GM23338 (cell line): ENCODE measurements around the gene ZNF552. TPM values are rescaled to one million over a fixed set of nuclear protein-coding genes. Genes with fewer than 3 reads are reported as not detected.
"Not testable (repeated sequence)": the region's sequence is repeated elsewhere in the genome, so short reads cannot be mapped to it uniquely, and the experiment has no call there.

Experiments
- ATAC-seq: fragments of 200-7000 bp; cut with Tn5 transposase; 3 replicates; pipeline ENCODE4 v1.9.1; 2020
- DNase-seq: peaks from one replicate; pipeline ENCODE4 v3.0.0-alpha.2; 2015; ENCODE audit warnings: low spot score
- H2AFZ ChIP-seq: fragments of 200-600 bp; sonication (generic); 2 replicates; pipeline ENCODE4 v1.8.0; 2016; ENCODE audit warnings: antibody characterized with exemption, mild to moderate bottlenecking, moderate library complexity
- H3F3A ChIP-seq: fragments of 200-600 bp; sonication (generic); replicated peaks from 2 replicates; pipeline ENCODE4 v1.8.0; 2017; ENCODE audit warnings: antibody characterized with exemption, mixed run types, low read depth
- H3K27ac ChIP-seq: fragments of 200-600 bp; sonication (generic); 2 replicates; pipeline ENCODE4 v1.6.1; 2016; ENCODE audit warnings: low read depth
- H3K27me3 ChIP-seq: fragments of 200-600 bp; sonication (generic); 2 replicates; pipeline ENCODE4 v1.8.0; 2016; ENCODE audit warnings: mild to moderate bottlenecking, mixed run types, moderate library complexity; ENCODE audit not compliant: insufficient read depth
- H3K36me3 ChIP-seq: fragments of 200-600 bp; sonication (generic); 2 replicates; pipeline ENCODE4 v1.8.0; 2016; ENCODE audit warnings: mild to moderate bottlenecking; ENCODE audit not compliant: insufficient read depth
- H3K4me1 ChIP-seq: fragments of 200-600 bp; sonication (generic); 2 replicates; pipeline ENCODE4 v1.8.0; 2016; ENCODE audit warnings: mild to moderate bottlenecking, moderate library complexity; ENCODE audit not compliant: insufficient read depth
- H3K4me2 ChIP-seq: fragments of 200-600 bp; sonication (generic); 2 replicates; pipeline ENCODE4 v1.7.1; 2017; ENCODE audit warnings: mixed run types
- H3K4me3 ChIP-seq: fragments of 200-600 bp; sonication (generic); 2 replicates; pipeline ENCODE4 v1.6.1; 2016; ENCODE audit warnings: mixed run types
- H3K79me2 ChIP-seq: fragments of 200-600 bp; sonication (generic); replicated peaks from 2 replicates; pipeline ENCODE4 v1.8.0; 2017; ENCODE audit warnings: mild to moderate bottlenecking; ENCODE audit not compliant: insufficient read depth
- H3K9me2 ChIP-seq: fragments of 200-600 bp; sonication (generic); 2 replicates; pipeline ENCODE4 v1.8.0; 2017; ENCODE audit not compliant: insufficient read depth
- H4K20me1 ChIP-seq: fragments of 200-600 bp; sonication (generic); replicated peaks from 2 replicates; pipeline ENCODE4 v1.8.0; 2017; ENCODE audit warnings: mild to moderate bottlenecking; ENCODE audit not compliant: insufficient read depth
- H3K27ac Mint-ChIP-seq: 2 replicates; pipeline ENCODE4 v1.8.0; 2020; ENCODE audit warnings: inconsistent platforms, mild to moderate bottlenecking, moderate library complexity, mixed read lengths
- H3K27me3 Mint-ChIP-seq: 3 replicates; pipeline ENCODE4 v1.8.0; 2022; ENCODE audit warnings: low read depth, mild to moderate bottlenecking, moderate library complexity, mixed read lengths, inconsistent platforms; ENCODE audit not compliant: insufficient read depth, poor library complexity
- H3K36me3 Mint-ChIP-seq: 3 replicates; pipeline ENCODE4 v1.8.0; 2021; ENCODE audit warnings: low read depth, mild to moderate bottlenecking, inconsistent platforms, moderate library complexity, mixed read lengths
- H3K4me1 Mint-ChIP-seq: 3 replicates; pipeline ENCODE4 v1.8.0; 2020; ENCODE audit warnings: mild to moderate bottlenecking, inconsistent platforms, mixed read lengths
- H3K4me3 Mint-ChIP-seq: 3 replicates; pipeline ENCODE4 v1.8.0; 2021; ENCODE audit warnings: moderate library complexity, mild to moderate bottlenecking, inconsistent platforms, mixed read lengths
- H3K9me3 Mint-ChIP-seq: 3 replicates; pipeline ENCODE4 v1.8.0; 2020; ENCODE audit warnings: moderate library complexity, mild to moderate bottlenecking, inconsistent platforms, mixed read lengths
- CREB1 ChIP-seq: fragments of 250-450 bp; sonication (Bioruptor Pico); IDR thresholded peaks from 2 replicates; pipeline ENCODE4 v1.5.0; 2020; ENCODE audit warnings: low read depth, mild to moderate bottlenecking, moderate library complexity
- EZH2 ChIP-seq: fragments of 200-600 bp; sonication (generic); IDR thresholded peaks from one replicate; pipeline ENCODE4 v1.8.0; 2017; ENCODE audit warnings: antibody characterized with exemption, mild to moderate bottlenecking, low read depth; ENCODE audit not compliant: unreplicated experiment
- NANOG ChIP-seq: IDR thresholded peaks from 2 replicates; pipeline ENCODE4 v1.6.1; 2016; ENCODE audit warnings: antibody characterized with exemption, borderline replicate concordance
- POLR2AphosphoS5 ChIP-seq: IDR thresholded peaks from 2 replicates; pipeline ENCODE4 v1.6.1; 2016; ENCODE audit warnings: antibody characterized with exemption, low read depth
- long read RNA-seq: library from polyadenylated mRNA; unstranded; transcript quantifications from one replicate; pipeline ENCODE4 v2.0.0, GENCODE V29; 2020; ENCODE audit not compliant: unreplicated experiment
- polyA plus RNA-seq: library from polyadenylated mRNA; unstranded; fragments of >200 nt; fragmentation: Nextera tagmentation; extraction: Ambion mirVana; gene quantifications from 2 replicates; pipeline ENCODE4 v1.2.1, GENCODE V29; 2016
- total RNA-seq: library from RNA; depleted of rRNA; stranded (reverse); fragments of >200 nt; shearing (Covaris generic); gene quantifications from 2 replicates; pipeline ENCODE4 v1.2.3, GENCODE V29; 2014; rRNA removed
- TF ChIP-seq, protein P1 (sequence below), 2 experiments: fragments of 200-600 bp in 1 of 2; sonication (generic) in 1 of 2; conservative IDR thresholded peaks; 2 replicates each; pipeline versions ENCODE4 v1.5.1 to v1.6.1; 2016 to 2017; ENCODE audit warnings: antibody characterized with exemption in 2 of 2, low read depth in 2 of 2, mild to moderate bottlenecking in 2 of 2, moderate library complexity in 1 of 2
- TF ChIP-seq, protein P2 (sequence below): IDR thresholded peaks from 2 replicates; pipeline ENCODE4 v1.6.1; 2016; ENCODE audit warnings: antibody characterized with exemption
- TF ChIP-seq, protein P3 (sequence below): fragments of 250-450 bp; sonication (Bioruptor Pico); IDR thresholded peaks from 2 replicates; pipeline ENCODE4 v1.5.0; 2020; ENCODE audit warnings: mild to moderate bottlenecking, moderate library complexity

The ZNF552 gene
- total RNA-seq (15.7 and 18.9 TPM in 2 replicates), polyA plus RNA-seq (7.7 and 11.7 TPM in 2 replicates)
- long read RNA-seq, partial matches to known transcripts = 0 of 3 reads
- long read RNA-seq, other reads (novel, unspliced or antisense) = 1 of 3 reads

DNA sequence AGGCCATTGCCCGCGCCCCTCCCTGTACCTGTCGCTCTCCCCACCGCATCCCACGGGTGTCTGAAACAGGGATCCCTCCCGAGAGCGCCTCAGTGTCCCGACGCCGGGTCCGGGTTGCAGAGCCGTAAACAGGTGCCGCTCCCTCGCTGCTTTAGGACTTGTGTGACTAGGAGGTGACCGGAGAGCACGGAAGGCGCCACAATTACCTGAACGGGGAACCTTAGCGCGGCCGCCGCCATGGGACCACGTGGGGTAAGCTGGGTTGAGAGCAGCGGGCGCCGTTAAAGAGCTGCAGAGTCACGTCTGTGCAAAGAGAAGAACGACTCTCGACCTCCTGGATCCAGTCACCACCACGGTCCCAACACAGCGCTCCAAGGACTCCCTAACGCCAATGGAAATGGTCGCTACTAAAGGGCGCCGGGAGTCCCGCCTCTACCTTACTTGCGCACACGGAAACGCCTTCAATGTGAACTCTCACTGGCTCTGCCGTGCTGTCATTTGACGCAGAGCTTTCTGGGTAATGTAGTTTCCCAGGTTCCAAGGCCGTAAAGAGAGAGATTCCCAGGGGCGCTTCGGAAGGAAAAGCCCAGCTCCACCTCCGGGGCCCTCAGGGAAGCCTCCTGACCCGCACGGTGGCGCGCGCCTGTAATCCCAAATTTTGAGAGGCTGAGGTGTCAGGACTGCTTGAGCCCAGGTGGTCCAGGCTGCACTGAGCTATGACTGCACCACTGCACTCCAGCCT, at the start of gene ZNF552:
ZNF552 (minus strand) TSS at position 409 of the 742 bp plus-strand sequence; CDS start at position 239, 170 bp downstream.
- Histone ChIP-seq H3K27me3 (no peaks in the 10 kb centered on the region), H3K27ac (peak within 1 kb of the TSS; percentile 30; the same call in 1 of the 2 replicates), H3K4me2 (peak within 1 kb of the TSS; percentile 97), H3K9me2 (no peaks in the 10 kb centered on the region), H3K79me2 (peaks cover 47% of the 10 kb centered on the region), H3K4me1 (0 out of 2 replicates have a peak, but pooled peaks cover 9% of the 10 kb centered on the region), H3K4me3 (peak within 1 kb of the TSS; percentile 84), H3F3A (0 out of 2 replicates have a peak, but pooled peaks cover 2% of the 10 kb centered on the region), H4K20me1 (peaks cover 15% of the 10 kb centered on the region), H2AFZ (peak within 1 kb of the TSS; percentile 4; the same call in 1 of the 2 replicates), H3K36me3 (peaks cover 18% of the 10 kb centered on the region)
- Mint-ChIP-seq H3K4me1 (peaks cover 31% of the 10 kb centered on the region), H3K36me3 (peaks cover 25% of the 10 kb centered on the region), H3K27ac (peak within 1 kb of the TSS; percentile 95), H3K4me3 (peak within 1 kb of the TSS; percentile 94), H3K27me3 (peaks cover 13% of the 10 kb centered on the region), H3K9me3 (no peaks in the 10 kb centered on the region; the same call in 2 of the 3 replicates)
- ATAC-seq (peak; percentile 88), DNase-seq (peak; percentile 99)
- peak; percentile 98 for TF ChIP-seq POLR2AphosphoS5
- no peak for TF ChIP-seq NANOG
- no peak for TF ChIP-seq EZH2
- TF ChIP-seq, protein P1, sequence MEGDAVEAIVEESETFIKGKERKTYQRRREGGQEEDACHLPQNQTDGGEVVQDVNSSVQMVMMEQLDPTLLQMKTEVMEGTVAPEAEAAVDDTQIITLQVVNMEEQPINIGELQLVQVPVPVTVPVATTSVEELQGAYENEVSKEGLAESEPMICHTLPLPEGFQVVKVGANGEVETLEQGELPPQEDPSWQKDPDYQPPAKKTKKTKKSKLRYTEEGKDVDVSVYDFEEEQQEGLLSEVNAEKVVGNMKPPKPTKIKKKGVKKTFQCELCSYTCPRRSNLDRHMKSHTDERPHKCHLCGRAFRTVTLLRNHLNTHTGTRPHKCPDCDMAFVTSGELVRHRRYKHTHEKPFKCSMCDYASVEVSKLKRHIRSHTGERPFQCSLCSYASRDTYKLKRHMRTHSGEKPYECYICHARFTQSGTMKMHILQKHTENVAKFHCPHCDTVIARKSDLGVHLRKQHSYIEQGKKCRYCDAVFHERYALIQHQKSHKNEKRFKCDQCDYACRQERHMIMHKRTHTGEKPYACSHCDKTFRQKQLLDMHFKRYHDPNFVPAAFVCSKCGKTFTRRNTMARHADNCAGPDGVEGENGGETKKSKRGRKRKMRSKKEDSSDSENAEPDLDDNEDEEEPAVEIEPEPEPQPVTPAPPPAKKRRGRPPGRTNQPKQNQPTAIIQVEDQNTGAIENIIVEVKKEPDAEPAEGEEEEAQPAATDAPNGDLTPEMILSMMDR (conservative IDR thresholded peaks at IDR 0.05; ENCODE audit: low read depth in 2 of 2) = peak in 1 of 2 experiments; percentile 27; a peak in 1 of 4 replicates
- TF ChIP-seq, protein P2, sequence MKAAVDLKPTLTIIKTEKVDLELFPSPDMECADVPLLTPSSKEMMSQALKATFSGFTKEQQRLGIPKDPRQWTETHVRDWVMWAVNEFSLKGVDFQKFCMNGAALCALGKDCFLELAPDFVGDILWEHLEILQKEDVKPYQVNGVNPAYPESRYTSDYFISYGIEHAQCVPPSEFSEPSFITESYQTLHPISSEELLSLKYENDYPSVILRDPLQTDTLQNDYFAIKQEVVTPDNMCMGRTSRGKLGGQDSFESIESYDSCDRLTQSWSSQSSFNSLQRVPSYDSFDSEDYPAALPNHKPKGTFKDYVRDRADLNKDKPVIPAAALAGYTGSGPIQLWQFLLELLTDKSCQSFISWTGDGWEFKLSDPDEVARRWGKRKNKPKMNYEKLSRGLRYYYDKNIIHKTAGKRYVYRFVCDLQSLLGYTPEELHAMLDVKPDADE = peak; percentile 88
- peak; percentile 89 for TF ChIP-seq CREB1 (CRISPR knock-in tag)
- TF ChIP-seq, protein P3, sequence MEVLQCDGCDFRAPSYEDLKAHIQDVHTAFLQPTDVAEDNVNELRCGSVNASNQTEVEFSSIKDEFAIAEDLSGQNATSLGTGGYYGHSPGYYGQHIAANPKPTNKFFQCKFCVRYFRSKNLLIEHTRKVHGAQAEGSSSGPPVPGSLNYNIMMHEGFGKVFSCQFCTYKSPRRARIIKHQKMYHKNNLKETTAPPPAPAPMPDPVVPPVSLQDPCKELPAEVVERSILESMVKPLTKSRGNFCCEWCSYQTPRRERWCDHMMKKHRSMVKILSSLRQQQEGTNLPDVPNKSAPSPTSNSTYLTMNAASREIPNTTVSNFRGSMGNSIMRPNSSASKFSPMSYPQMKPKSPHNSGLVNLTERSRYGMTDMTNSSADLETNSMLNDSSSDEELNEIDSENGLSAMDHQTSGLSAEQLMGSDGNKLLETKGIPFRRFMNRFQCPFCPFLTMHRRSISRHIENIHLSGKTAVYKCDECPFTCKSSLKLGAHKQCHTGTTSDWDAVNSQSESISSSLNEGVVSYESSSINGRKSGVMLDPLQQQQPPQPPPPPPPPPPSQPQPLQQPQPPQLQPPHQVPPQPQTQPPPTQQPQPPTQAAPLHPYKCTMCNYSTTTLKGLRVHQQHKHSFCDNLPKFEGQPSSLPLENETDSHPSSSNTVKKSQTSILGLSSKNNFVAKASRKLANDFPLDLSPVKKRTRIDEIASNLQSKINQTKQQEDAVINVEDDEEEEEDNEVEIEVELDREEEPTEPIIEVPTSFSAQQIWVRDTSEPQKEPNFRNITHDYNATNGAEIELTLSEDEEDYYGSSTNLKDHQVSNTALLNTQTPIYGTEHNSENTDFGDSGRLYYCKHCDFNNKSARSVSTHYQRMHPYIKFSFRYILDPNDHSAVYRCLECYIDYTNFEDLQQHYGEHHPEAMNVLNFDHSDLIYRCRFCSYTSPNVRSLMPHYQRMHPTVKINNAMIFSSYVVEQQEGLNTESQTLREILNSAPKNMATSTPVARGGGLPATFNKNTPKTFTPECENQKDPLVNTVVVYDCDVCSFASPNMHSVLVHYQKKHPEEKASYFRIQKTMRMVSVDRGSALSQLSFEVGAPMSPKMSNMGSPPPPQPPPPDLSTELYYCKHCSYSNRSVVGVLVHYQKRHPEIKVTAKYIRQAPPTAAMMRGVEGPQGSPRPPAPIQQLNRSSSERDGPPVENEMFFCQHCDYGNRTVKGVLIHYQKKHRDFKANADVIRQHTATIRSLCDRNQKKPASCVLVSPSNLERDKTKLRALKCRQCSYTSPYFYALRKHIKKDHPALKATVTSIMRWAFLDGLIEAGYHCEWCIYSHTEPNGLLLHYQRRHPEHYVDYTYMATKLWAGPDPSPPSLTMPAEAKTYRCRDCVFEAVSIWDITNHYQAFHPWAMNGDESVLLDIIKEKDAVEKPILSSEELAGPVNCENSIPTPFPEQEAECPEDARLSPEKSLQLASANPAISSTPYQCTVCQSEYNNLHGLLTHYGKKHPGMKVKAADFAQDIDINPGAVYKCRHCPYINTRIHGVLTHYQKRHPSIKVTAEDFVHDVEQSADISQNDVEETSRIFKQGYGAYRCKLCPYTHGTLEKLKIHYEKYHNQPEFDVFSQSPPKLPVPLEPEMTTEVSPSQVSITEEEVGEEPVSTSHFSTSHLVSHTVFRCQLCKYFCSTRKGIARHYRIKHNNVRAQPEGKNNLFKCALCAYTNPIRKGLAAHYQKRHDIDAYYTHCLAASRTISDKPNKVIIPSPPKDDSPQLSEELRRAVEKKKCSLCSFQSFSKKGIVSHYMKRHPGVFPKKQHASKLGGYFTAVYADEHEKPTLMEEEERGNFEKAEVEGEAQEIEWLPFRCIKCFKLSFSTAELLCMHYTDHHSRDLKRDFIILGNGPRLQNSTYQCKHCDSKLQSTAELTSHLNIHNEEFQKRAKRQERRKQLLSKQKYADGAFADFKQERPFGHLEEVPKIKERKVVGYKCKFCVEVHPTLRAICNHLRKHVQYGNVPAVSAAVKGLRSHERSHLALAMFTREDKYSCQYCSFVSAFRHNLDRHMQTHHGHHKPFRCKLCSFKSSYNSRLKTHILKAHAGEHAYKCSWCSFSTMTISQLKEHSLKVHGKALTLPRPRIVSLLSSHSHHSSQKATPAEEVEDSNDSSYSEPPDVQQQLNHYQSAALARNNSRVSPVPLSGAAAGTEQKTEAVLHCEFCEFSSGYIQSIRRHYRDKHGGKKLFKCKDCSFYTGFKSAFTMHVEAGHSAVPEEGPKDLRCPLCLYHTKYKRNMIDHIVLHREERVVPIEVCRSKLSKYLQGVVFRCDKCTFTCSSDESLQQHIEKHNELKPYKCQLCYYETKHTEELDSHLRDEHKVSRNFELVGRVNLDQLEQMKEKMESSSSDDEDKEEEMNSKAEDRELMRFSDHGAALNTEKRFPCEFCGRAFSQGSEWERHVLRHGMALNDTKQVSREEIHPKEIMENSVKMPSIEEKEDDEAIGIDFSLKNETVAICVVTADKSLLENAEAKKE (CRISPR knock-in tag) = no peak

DNA sequence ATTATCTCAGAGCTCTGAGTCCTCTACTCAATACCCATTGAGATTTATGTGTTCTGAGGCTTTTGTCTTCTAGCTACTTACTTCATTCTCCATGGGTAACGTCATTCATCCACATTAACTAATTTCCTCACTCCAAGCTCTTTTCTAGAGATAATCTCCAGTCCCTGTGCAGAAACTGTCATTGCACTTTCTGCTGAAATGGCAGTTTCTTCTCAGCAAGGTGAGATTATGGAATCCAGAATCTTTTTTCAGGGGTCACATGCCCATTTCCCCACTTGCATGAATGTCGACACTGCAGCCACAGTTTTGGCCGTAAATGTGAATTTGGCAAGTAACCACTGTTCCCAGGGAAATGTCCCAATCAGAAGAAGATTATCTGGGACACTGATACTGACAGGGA, 47.6 kb upstream of the ZNF552 start:
- not testable (repeated sequence) for H3K4me2 ChIP-seq, H3K9me3 Mint-ChIP-seq, H3K27me3 ChIP-seq, H3K4me3 Mint-ChIP-seq, H3K4me1 ChIP-seq, H3K4me3 ChIP-seq, ATAC-seq, DNase-seq, H2AFZ ChIP-seq, H3K27ac Mint-ChIP-seq, H3K4me1 Mint-ChIP-seq, H3K9me2 ChIP-seq, H3K27me3 Mint-ChIP-seq
- Histone ChIP-seq H3K79me2 (peaks cover 67% of the 10 kb centered on the region), H4K20me1 (peaks cover 67% of the 10 kb centered on the region), H3K36me3 (peaks cover 62% of the 10 kb centered on the region), H3F3A (peaks cover 60% of the 10 kb centered on the region), H3K27ac (peak overlapping the region; percentile 84)
- peaks cover 88% of the 10 kb centered on the region for H3K36me3 Mint-ChIP-seq
